ENCODE data around the gene SRL.

The SRL gene

DNA sequence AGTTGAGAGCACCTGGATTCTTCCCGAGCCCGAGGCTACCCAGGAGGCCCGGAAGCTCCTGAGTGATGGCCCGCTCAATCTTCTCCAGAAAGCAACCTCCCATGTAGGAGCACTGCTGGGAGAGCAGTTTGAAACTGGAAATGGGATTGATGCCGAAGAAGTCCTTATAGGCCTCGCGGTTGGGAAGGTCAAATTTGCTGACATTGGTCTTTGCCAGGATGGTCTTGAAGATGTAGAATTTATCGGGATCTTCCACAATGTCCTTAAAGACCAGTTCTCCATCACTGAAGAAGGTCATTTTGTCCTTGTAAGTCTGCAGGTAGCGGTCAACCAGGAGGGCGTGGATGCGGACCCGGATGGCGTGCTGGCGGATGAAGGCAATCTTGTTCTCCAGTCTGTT is 49.7 kb downstream of the SRL start:
- no peak overlapping the region for H3K27ac ChIP-seq (ENCODE audit: low read length)
- H3K4me3 ChIP-seq (ENCODE audit: low read length): no peak overlapping the region
- H3F3A ChIP-seq (ENCODE audit: insufficient read depth, low read length): no peaks in the 10 kb centered on the region
- no peaks in the 10 kb centered on the region for H4K20me1 ChIP-seq (ENCODE audit: insufficient read depth, low read length)
- H3K27me3 ChIP-seq (replicated peaks; ENCODE audit: insufficient read depth, low read length): peaks cover 33% of the 10 kb centered on the region
- no peaks in the 10 kb centered on the region for H3K9me3 ChIP-seq (replicated peaks; ENCODE audit: insufficient read depth, low read length)
- no peaks in the 10 kb centered on the region for H3K9me2 ChIP-seq (replicated peaks; ENCODE audit: insufficient read depth, low read length)
- no peak for DNase-seq
- H3K4me1 ChIP-seq (ENCODE audit: low read length): no peaks in the 10 kb centered on the region
- H3K36me3 ChIP-seq (replicated peaks; ENCODE audit: insufficient read depth, low read length): no peaks in the 10 kb centered on the region
- no peak overlapping the region for H2AFZ ChIP-seq (ENCODE audit: low read length)
- H3K9ac ChIP-seq (ENCODE audit: low read length): no peak overlapping the region
- no peak for TF ChIP-seq EZH2 (optimal IDR thresholded peaks at IDR 0.05; ENCODE audit: low read depth, low read length)
- TF ChIP-seq, protein P1, sequence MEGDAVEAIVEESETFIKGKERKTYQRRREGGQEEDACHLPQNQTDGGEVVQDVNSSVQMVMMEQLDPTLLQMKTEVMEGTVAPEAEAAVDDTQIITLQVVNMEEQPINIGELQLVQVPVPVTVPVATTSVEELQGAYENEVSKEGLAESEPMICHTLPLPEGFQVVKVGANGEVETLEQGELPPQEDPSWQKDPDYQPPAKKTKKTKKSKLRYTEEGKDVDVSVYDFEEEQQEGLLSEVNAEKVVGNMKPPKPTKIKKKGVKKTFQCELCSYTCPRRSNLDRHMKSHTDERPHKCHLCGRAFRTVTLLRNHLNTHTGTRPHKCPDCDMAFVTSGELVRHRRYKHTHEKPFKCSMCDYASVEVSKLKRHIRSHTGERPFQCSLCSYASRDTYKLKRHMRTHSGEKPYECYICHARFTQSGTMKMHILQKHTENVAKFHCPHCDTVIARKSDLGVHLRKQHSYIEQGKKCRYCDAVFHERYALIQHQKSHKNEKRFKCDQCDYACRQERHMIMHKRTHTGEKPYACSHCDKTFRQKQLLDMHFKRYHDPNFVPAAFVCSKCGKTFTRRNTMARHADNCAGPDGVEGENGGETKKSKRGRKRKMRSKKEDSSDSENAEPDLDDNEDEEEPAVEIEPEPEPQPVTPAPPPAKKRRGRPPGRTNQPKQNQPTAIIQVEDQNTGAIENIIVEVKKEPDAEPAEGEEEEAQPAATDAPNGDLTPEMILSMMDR (IDR thresholded peaks at IDR 0.05; ENCODE audit: low read length): no peak
- no peak for TF ChIP-seq EZH2phosphoT487 (IDR thresholded peaks at IDR 0.05; ENCODE audit: low read length)
- no peak overlapping the region for H3K4me2 ChIP-seq (ENCODE audit: low read depth, low read length)
- no peaks in the 10 kb centered on the region for H3K79me2 ChIP-seq (ENCODE audit: low read length)

DNA sequence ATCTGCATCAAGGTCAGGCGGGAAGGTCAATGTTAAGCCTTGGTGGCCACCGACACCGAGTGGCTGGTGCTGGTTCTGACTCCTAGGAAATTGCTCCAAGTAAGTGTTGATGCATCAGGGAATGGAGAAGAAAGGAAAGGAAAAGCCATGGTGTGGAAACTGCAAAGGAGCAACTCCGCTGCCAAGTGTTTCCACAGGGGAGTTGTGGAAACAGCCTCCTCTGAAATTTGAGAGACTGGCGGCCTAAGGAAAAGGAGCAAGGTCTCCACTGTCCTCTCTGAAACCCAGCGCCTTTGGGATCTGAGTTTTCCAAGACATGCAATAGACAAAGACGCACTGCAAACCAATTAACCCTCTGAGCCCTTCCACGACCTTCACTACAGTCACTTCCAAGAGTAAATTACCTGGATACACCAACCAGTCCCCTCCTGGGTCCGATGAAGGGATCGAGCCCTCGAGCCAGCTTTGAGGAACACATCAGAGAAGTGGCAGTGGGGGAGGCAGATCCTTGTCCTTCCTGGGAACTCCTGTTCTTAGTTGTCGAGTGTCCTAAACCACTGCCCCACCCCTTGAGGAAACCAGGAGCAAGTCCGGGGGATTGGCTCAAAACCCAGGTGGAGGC is 51.1 kb downstream of the SRL start:
- H3K9ac ChIP-seq (ENCODE audit: low read length): no peak overlapping the region
- no peaks in the 10 kb centered on the region for H3F3A ChIP-seq (ENCODE audit: insufficient read depth, low read length)
- H3K4me1 ChIP-seq (ENCODE audit: low read length): no peaks in the 10 kb centered on the region
- no peak for TF ChIP-seq EZH2 (optimal IDR thresholded peaks at IDR 0.05; ENCODE audit: low read depth, low read length)
- TF ChIP-seq EZH2phosphoT487 (IDR thresholded peaks at IDR 0.05; ENCODE audit: low read length): no peak
- TF ChIP-seq, protein P1 (IDR thresholded peaks at IDR 0.05; ENCODE audit: low read length): no peak
- H4K20me1 ChIP-seq (ENCODE audit: insufficient read depth, low read length): no peaks in the 10 kb centered on the region
- no peaks in the 10 kb centered on the region for H3K79me2 ChIP-seq (ENCODE audit: low read length)
- peaks cover 33% of the 10 kb centered on the region for H3K27me3 ChIP-seq (replicated peaks; ENCODE audit: insufficient read depth, low read length)
- H3K4me2 ChIP-seq (ENCODE audit: low read depth, low read length): no peak overlapping the region
- H3K9me3 ChIP-seq (replicated peaks; ENCODE audit: insufficient read depth, low read length): no peaks in the 10 kb centered on the region
- H3K9me2 ChIP-seq (replicated peaks; ENCODE audit: insufficient read depth, low read length): no peaks in the 10 kb centered on the region
- DNase-seq: no peak
- H3K36me3 ChIP-seq (replicated peaks; ENCODE audit: insufficient read depth, low read length): no peaks in the 10 kb centered on the region
- no peak overlapping the region for H2AFZ ChIP-seq (ENCODE audit: low read length)
- H3K27ac ChIP-seq (ENCODE audit: low read length): no peak overlapping the region
- no peak overlapping the region for H3K4me3 ChIP-seq (ENCODE audit: low read length)

DNA sequence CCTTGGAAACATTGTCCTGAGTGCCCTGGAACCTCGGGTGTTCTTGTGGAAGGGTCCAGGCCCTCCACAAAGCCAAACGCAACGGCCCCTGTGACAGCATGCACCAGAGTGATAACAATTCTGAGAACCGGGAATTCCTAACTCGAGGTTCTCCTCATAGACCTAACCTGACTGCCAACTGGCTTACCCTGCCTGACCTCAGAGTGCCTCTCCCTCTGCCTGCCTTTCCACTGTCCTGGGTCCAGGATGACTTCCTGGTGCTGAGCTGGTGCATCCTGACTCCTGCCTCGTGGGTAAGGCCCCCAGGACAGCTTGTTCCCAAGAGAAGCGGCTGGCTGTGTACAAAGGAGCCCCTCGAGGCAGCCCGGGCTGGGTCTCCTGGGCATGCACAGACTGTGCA is 51.8 kb downstream of the SRL start:
- no peak for DNase-seq
- Histone ChIP-seq H3K4me3 (ENCODE audit: low read length) (no peak overlapping the region), H3F3A (ENCODE audit: insufficient read depth, low read length) (no peaks in the 10 kb centered on the region), H3K9me3 (replicated peaks; ENCODE audit: insufficient read depth, low read length) (no peaks in the 10 kb centered on the region), H3K36me3 (replicated peaks; ENCODE audit: insufficient read depth, low read length) (no peaks in the 10 kb centered on the region), H3K27me3 (replicated peaks; ENCODE audit: insufficient read depth, low read length) (peaks cover 33% of the 10 kb centered on the region), H2AFZ (ENCODE audit: low read length) (no peak overlapping the region), H3K27ac (ENCODE audit: low read length) (no peak overlapping the region), H3K79me2 (ENCODE audit: low read length) (no peaks in the 10 kb centered on the region), H4K20me1 (ENCODE audit: insufficient read depth, low read length) (no peaks in the 10 kb centered on the region), H3K9me2 (replicated peaks; ENCODE audit: insufficient read depth, low read length) (no peaks in the 10 kb centered on the region), H3K4me2 (ENCODE audit: low read depth, low read length) (no peak overlapping the region), H3K9ac (ENCODE audit: low read length) (no peak overlapping the region), H3K4me1 (ENCODE audit: low read length) (no peaks in the 10 kb centered on the region)
- TF ChIP-seq EZH2 (optimal IDR thresholded peaks at IDR 0.05; ENCODE audit: low read depth, low read length) (no peak), EZH2phosphoT487 (IDR thresholded peaks at IDR 0.05; ENCODE audit: low read length) (no peak)
- TF ChIP-seq, protein P1 (IDR thresholded peaks at IDR 0.05; ENCODE audit: low read length): no peak

Data from MM.1S (cell line).